ENCODE results near the gene MYO10. TPM values are rescaled to one million over a fixed set of nuclear protein-coding genes. Genes with fewer than 3 reads are reported as not detected.

MYO10 gene
- total RNA-seq, 2 experiments from 2014 or later, result 0.03 to 1.7 TPM

DNA sequence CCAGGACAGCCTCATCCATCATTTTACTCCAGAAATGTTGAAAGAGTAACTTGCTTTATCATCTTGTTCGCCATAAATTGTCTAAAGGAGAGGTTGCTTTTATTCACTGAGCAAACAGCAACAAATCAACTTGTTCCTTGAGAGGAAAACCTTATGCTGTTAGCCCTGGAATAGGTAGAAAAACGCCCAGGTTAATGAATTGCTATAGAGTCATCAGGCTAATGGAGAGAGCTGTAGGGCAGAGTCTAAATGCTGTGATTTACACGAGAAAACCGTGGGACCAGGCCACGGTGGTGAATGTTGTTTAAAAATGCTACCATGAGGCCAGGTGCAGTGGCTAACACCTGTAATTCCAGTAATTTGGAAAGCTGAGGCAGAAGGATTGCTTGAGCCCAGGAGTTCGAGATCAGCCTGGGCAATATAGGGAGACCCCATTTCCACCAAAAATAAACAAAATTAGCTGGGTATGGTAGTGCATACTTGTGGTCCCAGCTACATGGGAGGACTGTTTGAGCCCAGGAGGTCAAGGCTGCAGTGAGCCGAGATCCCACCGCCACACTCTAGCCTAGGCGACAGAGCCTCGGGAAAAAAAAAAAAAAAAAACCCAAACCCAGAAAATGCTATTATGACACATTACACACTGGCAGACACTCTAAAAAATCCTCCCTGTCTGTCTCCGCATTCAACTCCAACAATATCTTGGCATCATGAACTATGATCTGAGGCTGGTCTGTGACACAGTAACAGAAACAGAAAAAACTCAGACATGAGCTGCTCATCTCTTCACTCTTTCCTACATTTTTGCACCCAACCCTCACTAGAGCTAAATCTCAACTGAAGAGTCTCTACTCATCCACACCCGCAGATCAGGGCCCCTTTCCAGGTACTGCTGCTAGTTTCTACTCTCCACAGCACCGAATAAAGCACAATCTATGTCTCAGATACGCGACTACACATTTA, 200.7 kb downstream of the MYO10 start:
- H3K79me2 ChIP-seq (ENCODE audit: insufficient read depth, low read depth, low read length), result no peaks in the 10 kb centered on the region
- no peak overlapping the region for H2AFZ ChIP-seq (ENCODE audit: low read length)
- ChIA-PET POLR2A (interaction anchor here (0.7 kb wide), 1 partner anchor 1726 kb away, joined by 3 read pairs; no protein-coding TSS in a partner anchor), CTCF (ENCODE audit: unreplicated experiment) (no interaction called here)
- no peaks in the 10 kb centered on the region for H3K9me3 ChIP-seq (ENCODE audit: low read length)
- intact Hi-C loops (cut with micrococcal nuclease; ENCODE audit: unreplicated experiment), result no loop called here
- H3K27ac ChIP-seq (ENCODE audit: low read depth, low read length, poor library complexity, severe bottlenecking), result no peak overlapping the region
- no peaks in the 10 kb centered on the region for H3K4me1 ChIP-seq (ENCODE audit: insufficient read depth, low read length, poor library complexity, severe bottlenecking)
- TF ChIP-seq, protein P1, sequence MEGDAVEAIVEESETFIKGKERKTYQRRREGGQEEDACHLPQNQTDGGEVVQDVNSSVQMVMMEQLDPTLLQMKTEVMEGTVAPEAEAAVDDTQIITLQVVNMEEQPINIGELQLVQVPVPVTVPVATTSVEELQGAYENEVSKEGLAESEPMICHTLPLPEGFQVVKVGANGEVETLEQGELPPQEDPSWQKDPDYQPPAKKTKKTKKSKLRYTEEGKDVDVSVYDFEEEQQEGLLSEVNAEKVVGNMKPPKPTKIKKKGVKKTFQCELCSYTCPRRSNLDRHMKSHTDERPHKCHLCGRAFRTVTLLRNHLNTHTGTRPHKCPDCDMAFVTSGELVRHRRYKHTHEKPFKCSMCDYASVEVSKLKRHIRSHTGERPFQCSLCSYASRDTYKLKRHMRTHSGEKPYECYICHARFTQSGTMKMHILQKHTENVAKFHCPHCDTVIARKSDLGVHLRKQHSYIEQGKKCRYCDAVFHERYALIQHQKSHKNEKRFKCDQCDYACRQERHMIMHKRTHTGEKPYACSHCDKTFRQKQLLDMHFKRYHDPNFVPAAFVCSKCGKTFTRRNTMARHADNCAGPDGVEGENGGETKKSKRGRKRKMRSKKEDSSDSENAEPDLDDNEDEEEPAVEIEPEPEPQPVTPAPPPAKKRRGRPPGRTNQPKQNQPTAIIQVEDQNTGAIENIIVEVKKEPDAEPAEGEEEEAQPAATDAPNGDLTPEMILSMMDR (conservative IDR thresholded peaks at IDR 0.05; ENCODE audit: low read length), result no peak
- no peak for TF ChIP-seq EZH2phosphoT487 (IDR thresholded peaks at IDR 0.05; ENCODE audit: borderline replicate concordance, low read depth, low read length)
- DNase-seq (ENCODE audit: low spot score), result no peak
- H3K9me2 ChIP-seq (ENCODE audit: insufficient read depth, low read length), result no peaks in the 10 kb centered on the region
- no peaks in the 10 kb centered on the region for H3K36me3 ChIP-seq (ENCODE audit: insufficient read depth, low read length)
- BruUV-seq (replicated peaks), result no TSS peak
- no peak overlapping the region for H3K4me2 ChIP-seq (ENCODE audit: low read length)
- no peak overlapping the region for H3K4me3 ChIP-seq (ENCODE audit: low read depth, low read length, poor library complexity, severe bottlenecking)
- no peaks in the 10 kb centered on the region for H4K20me1 ChIP-seq (ENCODE audit: insufficient read depth, low read length)

DNA sequence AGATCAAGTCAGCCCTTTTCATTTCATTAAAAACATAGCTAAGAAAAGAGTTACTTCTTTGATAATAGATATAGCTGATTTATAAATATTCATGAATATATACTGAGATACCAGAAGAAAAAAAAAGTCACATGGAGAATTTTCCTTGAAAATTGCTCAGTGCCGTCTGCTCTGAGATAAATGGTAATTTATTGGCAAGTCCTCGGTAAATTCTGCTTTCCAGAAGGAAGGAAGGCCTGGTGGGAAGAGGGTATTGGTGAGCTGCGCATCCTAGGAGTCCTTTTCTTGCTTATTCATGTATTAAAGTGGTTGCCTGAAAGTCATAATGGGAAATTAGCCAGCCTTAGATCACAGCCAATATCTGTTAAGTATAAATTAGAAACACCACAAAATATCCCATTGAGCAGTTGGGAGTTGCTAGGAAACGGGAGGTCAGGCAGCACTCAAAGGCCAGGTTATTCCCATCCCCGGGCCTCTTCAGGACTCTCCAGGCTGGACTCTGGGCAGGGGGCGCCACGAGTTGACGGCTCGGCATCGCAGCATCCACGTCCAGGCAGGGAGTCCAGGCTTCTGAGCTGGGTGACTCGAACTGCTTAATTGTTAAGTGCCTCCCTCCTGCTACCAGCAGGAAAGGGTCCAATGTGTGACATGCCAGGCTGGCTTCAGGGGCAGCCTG, 202.6 kb downstream of the MYO10 start:
- Histone ChIP-seq H4K20me1 (ENCODE audit: insufficient read depth, low read length) (no peaks in the 10 kb centered on the region), H3K9me3 (ENCODE audit: low read length) (no peaks in the 10 kb centered on the region), H2AFZ (ENCODE audit: low read length) (no peak overlapping the region), H3K36me3 (ENCODE audit: insufficient read depth, low read length) (no peaks in the 10 kb centered on the region), H3K4me3 (ENCODE audit: low read depth, low read length, poor library complexity, severe bottlenecking) (no peak overlapping the region), H3K27ac (ENCODE audit: low read depth, low read length, poor library complexity, severe bottlenecking) (no peak overlapping the region), H3K4me2 (ENCODE audit: low read length) (no peak overlapping the region), H3K4me1 (ENCODE audit: insufficient read depth, low read length, poor library complexity, severe bottlenecking) (no peaks in the 10 kb centered on the region), H3K79me2 (ENCODE audit: insufficient read depth, low read depth, low read length) (no peaks in the 10 kb centered on the region), H3K9me2 (ENCODE audit: insufficient read depth, low read length) (no peaks in the 10 kb centered on the region)
- DNase-seq (ENCODE audit: low spot score), result no peak
- intact Hi-C loops (cut with micrococcal nuclease; ENCODE audit: unreplicated experiment), result no loop called here
- TF ChIP-seq, protein P1 (conservative IDR thresholded peaks at IDR 0.05; ENCODE audit: low read length), result no peak
- no peak for TF ChIP-seq EZH2phosphoT487 (IDR thresholded peaks at IDR 0.05; ENCODE audit: borderline replicate concordance, low read depth, low read length)
- ChIA-PET CTCF (ENCODE audit: unreplicated experiment) (no interaction called here), POLR2A (no interaction called here)
- BruUV-seq (replicated peaks), result no TSS peak

Measured in OCI-LY7 (cell line).